NT2/D1 (cell line): ENCODE measurements around the gene CCDC63.

Experiments used
- SUZ12 ChIP-seq: IDR thresholded peaks from 2 replicates; pipeline ENCODE4 v1.6.1; 2011; ENCODE audit not compliant: insufficient read length, insufficient read depth; ENCODE audit errors: extremely low read depth
- YY1 ChIP-seq: IDR thresholded peaks from 2 replicates; pipeline ENCODE4 v1.6.1; 2011; ENCODE audit not compliant: insufficient read length, insufficient read depth

DNA sequence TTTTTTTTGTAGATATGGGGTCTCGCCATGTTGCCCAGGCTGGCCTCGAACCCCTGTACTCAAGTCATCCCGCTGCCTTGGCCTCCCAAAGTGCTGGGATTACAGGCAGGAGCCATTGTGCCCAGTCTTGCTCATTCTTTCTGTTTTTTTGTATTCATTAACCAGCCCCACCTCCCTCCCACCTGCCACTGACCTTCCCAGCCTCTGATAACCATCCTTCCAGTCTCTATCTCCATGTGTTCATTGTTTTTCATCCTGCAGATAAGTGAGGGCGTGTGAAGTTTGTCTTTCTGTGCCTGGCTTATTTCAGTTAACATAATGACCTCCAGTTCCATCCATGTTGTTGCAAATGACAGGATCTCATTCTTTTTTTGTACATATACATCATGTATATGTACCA lies 54.6 kb downstream of the CCDC63 start:
- TF ChIP-seq YY1 (no peak), SUZ12 (no peak)
